Mesothelial cell of epicardium (in vitro differentiated cells): Measurements from ENCODE around the gene SSMEM1. TPM values are rescaled to one million over a fixed set of nuclear protein-coding genes. Genes with fewer than 3 reads are reported as not detected.
"Not testable (repeated sequence)": the region's sequence is repeated elsewhere in the genome, so short reads cannot be mapped to it uniquely, and the experiment has no call there.

Experiments used
- DNase-seq, 2 experiments: peaks; one replicate each; pipeline ENCODE4 v3.0.0; 2021; ENCODE audit warnings: low spot score in 2 of 2; ENCODE audit not compliant: unreplicated experiment in 2 of 2
- H3K27ac Mint-ChIP-seq: 2 replicates; pipeline ENCODE4 v1.8.0; 2021; ENCODE audit warnings: mixed read lengths
- H3K27me3 Mint-ChIP-seq: 2 replicates; pipeline ENCODE4 v1.8.0; 2021; ENCODE audit warnings: low read depth, mixed read lengths
- H3K36me3 Mint-ChIP-seq: 2 replicates; pipeline ENCODE4 v1.8.0; 2021; ENCODE audit warnings: mixed read lengths
- H3K4me1 Mint-ChIP-seq: 2 replicates; pipeline ENCODE4 v1.8.0; 2021; ENCODE audit warnings: mixed read lengths
- H3K4me3 Mint-ChIP-seq: 2 replicates; pipeline ENCODE4 v1.8.0; 2021; ENCODE audit warnings: mild to moderate bottlenecking, moderate library complexity, mixed read lengths
- H3K9me3 Mint-ChIP-seq: 2 replicates; pipeline ENCODE4 v1.8.0; 2021; ENCODE audit warnings: mixed read lengths
- CTCF ChIP-seq: fragments of 200-600 bp; sonication (generic); IDR thresholded peaks from one replicate; pipeline ENCODE4 v1.5.0; 2021; ENCODE audit warnings: antibody characterized with exemption; ENCODE audit not compliant: unreplicated experiment
- total RNA-seq: library from RNA; stranded (reverse); gene quantifications from 3 replicates; pipeline ENCODE4 v1.2.1, GENCODE V29; 2021

SSMEM1 gene
- total RNA-seq, 1 donor from 2014 or later, result not detected

- DNase-seq, result no peak
- no peak overlapping the region for H3K27ac Mint-ChIP-seq
These were observed 16.0 kb downstream of the SSMEM1 start for GRCh38 chr7:130223646-130224045.

GRCh38 chr7:130224210-130224609 is 16.6 kb downstream of the SSMEM1 start:
- H3K36me3 Mint-ChIP-seq, result peaks cover 3% of the 10 kb centered on the region
- peaks cover 15% of the 10 kb centered on the region for H3K9me3 Mint-ChIP-seq
- H3K27ac Mint-ChIP-seq, result no peak overlapping the region
- peaks cover 28% of the 10 kb centered on the region for H3K4me1 Mint-ChIP-seq
- H3K4me3 Mint-ChIP-seq, result no peak overlapping the region
- H3K27me3 Mint-ChIP-seq, result no peaks in the 10 kb centered on the region
- no peak for TF ChIP-seq CTCF
- DNase-seq, result no peak

More at GRCh38 chr7:130223646-130224045, 16.0 kb downstream of the SSMEM1 start:
- H3K4me1 Mint-ChIP-seq, result peaks cover 25% of the 10 kb centered on the region
- no peak for TF ChIP-seq CTCF
- H3K36me3 Mint-ChIP-seq, result peaks cover 3% of the 10 kb centered on the region
- H3K27me3 Mint-ChIP-seq, result no peaks in the 10 kb centered on the region
- H3K4me3 Mint-ChIP-seq, result no peak overlapping the region
- peaks cover 15% of the 10 kb centered on the region for H3K9me3 Mint-ChIP-seq

GRCh38 chr7:130224923-130225322 is 17.3 kb downstream of the SSMEM1 start:
- H3K27ac Mint-ChIP-seq, result peak overlapping the region; percentile 47
- not testable (repeated sequence) for H3K36me3 Mint-ChIP-seq, H3K4me3 Mint-ChIP-seq, H3K27me3 Mint-ChIP-seq, DNase-seq
- peaks cover 15% of the 10 kb centered on the region for H3K9me3 Mint-ChIP-seq
- H3K4me1 Mint-ChIP-seq, result peaks cover 22% of the 10 kb centered on the region

- H3K36me3 Mint-ChIP-seq, result peaks cover 5% of the 10 kb centered on the region
These were observed 18.7 kb downstream of the SSMEM1 start for GRCh38 chr7:130226333-130226732.

GRCh38 chr7:130227883-130228575 is 20.4 kb downstream of the SSMEM1 start:
- peaks cover 32% of the 10 kb centered on the region for H3K4me1 Mint-ChIP-seq
- no peaks in the 10 kb centered on the region for H3K27me3 Mint-ChIP-seq
- H3K36me3 Mint-ChIP-seq, result peaks cover 5% of the 10 kb centered on the region
- no peak overlapping the region for H3K4me3 Mint-ChIP-seq
- peaks cover 19% of the 10 kb centered on the region for H3K9me3 Mint-ChIP-seq
- no peak for TF ChIP-seq CTCF
- peak overlapping the region; percentile 90 for H3K27ac Mint-ChIP-seq
- no peak for DNase-seq

More at GRCh38 chr7:130226333-130226732, 18.7 kb downstream of the SSMEM1 start:
- Mint-ChIP-seq H3K27ac (peak overlapping the region; percentile 73), H3K4me1 (peaks cover 22% of the 10 kb centered on the region), H3K4me3 (no peak overlapping the region), H3K27me3 (no peaks in the 10 kb centered on the region), H3K9me3 (peaks cover 19% of the 10 kb centered on the region)
- TF ChIP-seq CTCF, result no peak
- DNase-seq, result no peak

GRCh38 chr7:130228840-130229502 is 21.3 kb downstream of the SSMEM1 start:
- Mint-ChIP-seq H3K36me3 (peaks cover 5% of the 10 kb centered on the region), H3K4me3 (no peak overlapping the region), H3K27me3 (no peaks in the 10 kb centered on the region), H3K27ac (peak overlapping the region; percentile 90), H3K4me1 (peaks cover 32% of the 10 kb centered on the region), H3K9me3 (peaks cover 13% of the 10 kb centered on the region)
- TF ChIP-seq CTCF, result no peak
- no peak for DNase-seq

GRCh38 chr7:130229981-130230380 is 22.3 kb downstream of the SSMEM1 start:
- H3K27ac Mint-ChIP-seq, H3K4me3 Mint-ChIP-seq, H3K27me3 Mint-ChIP-seq, H3K36me3 Mint-ChIP-seq, DNase-seq: not testable (repeated sequence)
- H3K9me3 Mint-ChIP-seq, result peaks cover 15% of the 10 kb centered on the region
- H3K4me1 Mint-ChIP-seq, result peaks cover 36% of the 10 kb centered on the region
